H9 (cell line): Measurements from ENCODE around the gene NTF3. TPM values are rescaled to one million over a fixed set of nuclear protein-coding genes. Genes with fewer than 3 reads are reported as not detected.

Experiments
- DNase-seq: peaks from one replicate; pipeline ENCODE4 v3.0.0-alpha.2; 2017
- H2AFZ ChIP-seq: one replicate; pipeline ENCODE4 v1.6.1; 2013; ENCODE audit warnings: mild to moderate bottlenecking, low read length, control low read depth, moderate library complexity
- H2AK5ac ChIP-seq: 2 replicates; pipeline ENCODE4 v1.6.1; 2013; ENCODE audit warnings: low read length, control low read depth, mixed read lengths; ENCODE audit not compliant: insufficient read length
- H2BK120ac ChIP-seq: one replicate; pipeline ENCODE4 v1.6.1; 2013; ENCODE audit warnings: low read depth, mild to moderate bottlenecking, low read length, control low read depth, inconsistent platforms; ENCODE audit not compliant: poor library complexity, severe bottlenecking
- H2BK12ac ChIP-seq: 2 replicates; pipeline ENCODE4 v1.6.1; 2013; ENCODE audit warnings: low read length, control low read depth, mixed read lengths, low read depth; ENCODE audit not compliant: insufficient read length
- H2BK15ac ChIP-seq: 2 replicates; pipeline ENCODE4 v1.6.1; 2013; ENCODE audit warnings: low read depth, low read length, control low read depth
- H2BK20ac ChIP-seq: one replicate; pipeline ENCODE4 v1.6.1; 2013; ENCODE audit warnings: low read depth, mild to moderate bottlenecking, low read length, control low read depth, inconsistent platforms; ENCODE audit not compliant: poor library complexity, severe bottlenecking
- H2BK5ac ChIP-seq: 2 replicates; pipeline ENCODE4 v1.6.1; 2013; ENCODE audit warnings: low read length, control low read depth, mixed read lengths; ENCODE audit not compliant: insufficient read length
- H3K14ac ChIP-seq: 2 replicates; pipeline ENCODE4 v1.6.1; 2013; ENCODE audit warnings: low read length, control low read depth; ENCODE audit not compliant: insufficient read depth
- H3K18ac ChIP-seq: 2 replicates; pipeline ENCODE4 v1.6.1; 2013; ENCODE audit warnings: low read depth, mild to moderate bottlenecking, mixed read lengths, low read length, control low read depth; ENCODE audit not compliant: insufficient read length
- H3K23ac ChIP-seq: 2 replicates; pipeline ENCODE4 v1.6.1; 2013; ENCODE audit warnings: low read length, control low read depth, mixed read lengths, low read depth; ENCODE audit not compliant: insufficient read length
- H3K23me2 ChIP-seq: 2 replicates; pipeline ENCODE4 v1.6.1; 2013; ENCODE audit warnings: low read depth, mild to moderate bottlenecking, mixed read lengths, low read length, control low read depth; ENCODE audit not compliant: insufficient read length, poor library complexity, severe bottlenecking
- H3K27ac ChIP-seq: 2 replicates; pipeline ENCODE4 v1.5.1; 2013; ENCODE audit warnings: low read length, control low read depth, mixed read lengths, low read depth; ENCODE audit not compliant: insufficient read length
- H3K27me3 ChIP-seq: 2 replicates; pipeline ENCODE4 v1.6.1; 2013; ENCODE audit warnings: low read length, control low read depth, inconsistent platforms; ENCODE audit not compliant: insufficient read depth
- H3K4ac ChIP-seq: 2 replicates; pipeline ENCODE4 v1.6.1; 2013; ENCODE audit warnings: low read depth, mild to moderate bottlenecking, control low read depth, inconsistent platforms, low read length, moderate library complexity
- H3K4me1 ChIP-seq: 2 replicates; pipeline ENCODE4 v1.6.1; 2013; ENCODE audit warnings: low read length, control low read depth, inconsistent platforms; ENCODE audit not compliant: insufficient read depth
- H3K4me2 ChIP-seq: 2 replicates; pipeline ENCODE4 v1.6.1; 2013; ENCODE audit warnings: low read length, control low read depth, mixed read lengths; ENCODE audit not compliant: insufficient read length, insufficient read depth
- H3K56ac ChIP-seq: 2 replicates; pipeline ENCODE4 v1.6.1; 2013; ENCODE audit warnings: low read depth, mild to moderate bottlenecking, mixed read lengths, low read length, control low read depth; ENCODE audit not compliant: insufficient read length
- H3K79me1 ChIP-seq: 2 replicates; pipeline ENCODE4 v1.6.1; 2013; ENCODE audit warnings: low read depth, mild to moderate bottlenecking, moderate library complexity, low read length, control low read depth, inconsistent platforms; ENCODE audit not compliant: insufficient read depth, poor library complexity, severe bottlenecking
- H3K79me2 ChIP-seq: 2 replicates; pipeline ENCODE4 v1.6.1; 2013; ENCODE audit warnings: low read length, control low read depth, inconsistent platforms; ENCODE audit not compliant: insufficient read depth
- H3K9ac ChIP-seq: 2 replicates; pipeline ENCODE4 v1.6.1; 2013; ENCODE audit warnings: low read length, control low read depth, mixed read lengths; ENCODE audit not compliant: insufficient read length; ENCODE audit errors: extremely low read depth
- H3K9me3 ChIP-seq: one replicate; pipeline ENCODE4 v1.6.1; 2013; ENCODE audit warnings: low read depth, low read length, inconsistent platforms; ENCODE audit not compliant: control insufficient read depth
- H3T11ph ChIP-seq: one replicate; pipeline ENCODE4 v1.6.1; 2013; ENCODE audit warnings: mild to moderate bottlenecking, low read length, control low read depth, inconsistent platforms
- H4K20me1 ChIP-seq: one replicate; pipeline ENCODE4 v1.6.1; 2013; ENCODE audit not compliant: control insufficient read depth, insufficient read length, insufficient read depth
- H4K5ac ChIP-seq: 2 replicates; pipeline ENCODE4 v1.6.1; 2013; ENCODE audit warnings: low read depth, mild to moderate bottlenecking, mixed read lengths, low read length, control low read depth; ENCODE audit not compliant: insufficient read length
- H4K8ac ChIP-seq: replicated peaks from 2 replicates; pipeline ENCODE4 v1.6.1; 2013; ENCODE audit warnings: low read length, control low read depth, mixed read lengths, low read depth; ENCODE audit not compliant: insufficient read length
- H4K91ac ChIP-seq: 2 replicates; pipeline ENCODE4 v1.6.1; 2013; ENCODE audit warnings: low read depth, mild to moderate bottlenecking, moderate library complexity, mixed read lengths, low read length, control low read depth; ENCODE audit not compliant: insufficient read length
- H3K27ac Mint-ChIP-seq, 3 experiments: 2 replicates in 2 of 3; 3 replicates in 1 of 3; pipeline ENCODE4 v1.8.0; 2020 to 2021; ENCODE audit warnings: mixed read lengths in 3 of 3, mild to moderate bottlenecking in 1 of 3, moderate library complexity in 1 of 3
- H3K27me3 Mint-ChIP-seq: 2 replicates; pipeline ENCODE4 v1.8.0; 2021; ENCODE audit warnings: low read depth, mild to moderate bottlenecking, moderate library complexity, mixed read lengths
- H3K36me3 Mint-ChIP-seq, 3 experiments: 2 replicates in 2 of 3; 3 replicates in 1 of 3; pipeline ENCODE4 v1.8.0; 2020 to 2021; ENCODE audit warnings: low read depth in 3 of 3, mixed read lengths in 3 of 3; ENCODE audit not compliant: insufficient read depth in 1 of 3
- H3K4me1 Mint-ChIP-seq, 2 experiments: 2 replicates each; pipeline ENCODE4 v1.8.0; 2020; ENCODE audit warnings: mixed read lengths in 2 of 2
- H3K4me3 Mint-ChIP-seq, 2 experiments: 2 replicates in 1 of 2; 3 replicates in 1 of 2; pipeline ENCODE4 v1.8.0; 2020 to 2021; ENCODE audit warnings: mild to moderate bottlenecking in 2 of 2, mixed read lengths in 2 of 2, moderate library complexity in 1 of 2
- H3K9me3 Mint-ChIP-seq, 2 experiments: 2 replicates in 1 of 2; 3 replicates in 1 of 2; pipeline ENCODE4 v1.8.0; 2020; ENCODE audit warnings: mild to moderate bottlenecking in 2 of 2, mixed read lengths in 2 of 2, moderate library complexity in 1 of 2
- CTCF ChIP-seq: fragments of 200-600 bp; sonication (generic); conservative IDR thresholded peaks from 3 replicates; pipeline ENCODE4 v1.8.0; 2021; ENCODE audit warnings: antibody characterized with exemption, mild to moderate bottlenecking
- WGBS: extraction: QIAGEN DNeasy Blood & Tissue Kit; methylation state at CpG from one replicate; pipeline ENCODE4 v1.1.7; 2013; ENCODE audit warnings: missing lambda C conversion rate, low lambda C conversion rate, mixed read lengths; ENCODE audit not compliant: insufficient read length; ENCODE audit errors: extremely low coverage; 5-methylcytosine and 5-hydroxymethylcytosine counted together
- total RNA-seq: library from RNA; stranded (reverse); gene quantifications from 2 replicates; pipeline ENCODE4 v1.2.1, GENCODE V29; 2021

Gene NTF3
- total RNA-seq, 1 experiment from 2014 or later: 0.48 TPM

GRCh38 chr12:5524769-5525436 lies 93.0 kb downstream of the NTF3 start:
- H3K18ac ChIP-seq: no peak overlapping the region
- no peaks in the 10 kb centered on the region for H3K9me3 ChIP-seq
- no peak overlapping the region for H4K91ac ChIP-seq
- no peaks in the 10 kb centered on the region for H3K4me1 ChIP-seq
- H3K23me2 ChIP-seq: no peaks in the 10 kb centered on the region
- no peak for DNase-seq
- H2AFZ ChIP-seq: no peak overlapping the region
- WGBS: no CpG with 5 or more reads among the region's 15 CpGs
- H4K5ac ChIP-seq: no peak overlapping the region
- no peak overlapping the region for H2BK12ac ChIP-seq
- Mint-ChIP-seq H3K27me3 (peaks cover 3% of the 10 kb centered on the region; the same call in 1 of the 2 replicates), H3K27ac (peak overlapping the region in 1 of 3 experiments; percentile 66; a peak in 1 of 7 replicates), H3K4me1 (no peaks in the 10 kb centered on the region), H3K9me3 (no peaks in the 10 kb centered on the region), H3K36me3 (no peaks in the 10 kb centered on the region), H3K4me3 (no peak overlapping the region)
- no peaks in the 10 kb centered on the region for H3K79me1 ChIP-seq
- no peak overlapping the region for H3K27ac ChIP-seq
- H3K14ac ChIP-seq: no peak overlapping the region; the same call in 1 of the 2 replicates
- H2BK15ac ChIP-seq: no peak overlapping the region
- no peak overlapping the region for H3K23ac ChIP-seq
- H3K9ac ChIP-seq: no peak overlapping the region
- no peak overlapping the region for H2BK5ac ChIP-seq
- no peak overlapping the region for H4K8ac ChIP-seq
- H3T11ph ChIP-seq: no peak overlapping the region
- H3K79me2 ChIP-seq: no peaks in the 10 kb centered on the region
- no peak for TF ChIP-seq CTCF
- H2AK5ac ChIP-seq: no peak overlapping the region
- no peak overlapping the region for H3K4ac ChIP-seq
- no peak overlapping the region for H3K56ac ChIP-seq
- H3K4me2 ChIP-seq: no peak overlapping the region
- H2BK120ac ChIP-seq: no peak overlapping the region
- no peaks in the 10 kb centered on the region for H4K20me1 ChIP-seq
- no peak overlapping the region for H2BK20ac ChIP-seq
- no peaks in the 10 kb centered on the region for H3K27me3 ChIP-seq
